Neuron (in vitro differentiated cells): ENCODE measurements around the gene RFX4.
"Not testable (repeated sequence)": the region's sequence is repeated elsewhere in the genome, so short reads cannot be mapped to it uniquely, and the experiment has no call there.

Experiments used
- H2AFZ ChIP-seq: one replicate; pipeline ENCODE4 v1.6.1; 2013; ENCODE audit warnings: low read depth, mild to moderate bottlenecking, inconsistent platforms, low read length, moderate library complexity
- H3K27me3 ChIP-seq: one replicate; pipeline ENCODE4 v1.6.1; 2013; ENCODE audit warnings: low read length; ENCODE audit not compliant: insufficient read depth
- H3K36me3 ChIP-seq: one replicate; pipeline ENCODE4 v1.6.1; 2013; ENCODE audit warnings: low read length; ENCODE audit not compliant: insufficient read depth
- H3K4me1 ChIP-seq: one replicate; pipeline ENCODE4 v1.6.1; 2013; ENCODE audit warnings: low read length; ENCODE audit not compliant: insufficient read depth
- H3K4me3 ChIP-seq: 2 replicates; pipeline ENCODE4 v1.5.1; 2013; ENCODE audit warnings: mild to moderate bottlenecking, low read length, moderate library complexity
- H3K9me3 ChIP-seq: one replicate; pipeline ENCODE4 v1.6.1; 2013; ENCODE audit warnings: low read length

RFX4 gene

DNA sequence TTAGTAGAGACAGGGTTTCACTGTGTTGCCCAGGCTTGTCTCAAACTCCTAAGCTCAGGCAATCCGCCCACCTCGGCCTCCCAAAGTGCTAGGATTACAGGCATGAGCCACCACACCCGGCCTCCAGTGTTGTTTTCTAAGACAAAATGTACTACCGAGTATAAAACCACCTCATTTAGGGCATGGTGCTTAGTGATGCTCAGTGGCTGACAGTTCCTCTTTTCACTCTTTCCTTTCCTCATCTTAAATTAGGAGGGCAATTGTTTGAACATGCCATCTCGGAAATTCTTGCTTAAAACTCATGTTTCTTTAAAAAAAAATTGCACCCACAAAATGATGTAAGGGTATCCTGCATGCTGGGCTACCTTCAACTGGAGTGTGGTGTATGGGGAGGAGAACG is 89.0 kb downstream of the RFX4 start:
- H3K27me3 ChIP-seq = no peaks in the 10 kb centered on the region

DNA sequence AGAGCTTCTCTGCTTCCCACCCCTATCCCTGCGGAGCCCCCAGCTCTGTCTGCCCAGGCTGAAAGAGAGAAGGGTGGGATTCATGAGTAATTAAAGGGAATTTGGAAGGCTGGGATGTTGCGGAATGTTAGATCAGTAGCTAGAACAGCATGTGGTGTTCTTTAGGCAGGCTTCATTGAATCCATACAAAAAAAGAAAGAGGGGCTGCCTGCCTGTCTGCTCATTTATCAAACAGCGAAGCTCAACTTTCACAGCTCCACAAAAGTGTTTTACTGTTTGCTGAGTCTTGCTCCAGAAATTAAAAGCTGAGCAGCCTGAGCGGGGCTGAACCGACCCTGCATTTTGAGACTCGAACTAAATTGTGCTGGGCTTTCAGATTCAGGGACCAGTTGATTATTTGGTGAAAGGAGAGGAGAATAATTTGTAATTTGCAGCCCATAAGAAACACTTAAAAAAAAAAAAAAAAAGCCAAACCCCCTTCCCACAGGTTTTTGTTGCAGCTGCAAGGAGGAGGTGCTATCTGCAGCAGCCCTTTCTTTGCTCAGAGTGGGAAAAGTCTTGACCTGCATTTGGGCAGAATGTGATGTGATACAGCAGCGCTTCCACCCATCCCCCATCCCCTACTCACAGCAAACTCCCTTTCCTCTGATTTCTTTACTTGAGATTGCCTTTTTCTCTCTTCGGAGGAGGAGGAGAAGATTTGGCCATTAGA is 89.7 kb downstream of the RFX4 start:
- peaks cover 38% of the 10 kb centered on the region for H3K4me1 ChIP-seq
- no peaks in the 10 kb centered on the region for H3K27me3 ChIP-seq
- H3K36me3 ChIP-seq = peaks cover 51% of the 10 kb centered on the region
- H3K4me3 ChIP-seq = peak overlapping the region; percentile 22
- H2AFZ ChIP-seq = no peak overlapping the region
- no peaks in the 10 kb centered on the region for H3K9me3 ChIP-seq

More for the DNA sequence above, 89.0 kb downstream of the RFX4 start:
- Histone ChIP-seq H3K9me3 (no peaks in the 10 kb centered on the region), H3K36me3 (peaks cover 57% of the 10 kb centered on the region), H2AFZ (no peak overlapping the region), H3K4me3 (no peak overlapping the region), H3K4me1 (peaks cover 38% of the 10 kb centered on the region)

DNA sequence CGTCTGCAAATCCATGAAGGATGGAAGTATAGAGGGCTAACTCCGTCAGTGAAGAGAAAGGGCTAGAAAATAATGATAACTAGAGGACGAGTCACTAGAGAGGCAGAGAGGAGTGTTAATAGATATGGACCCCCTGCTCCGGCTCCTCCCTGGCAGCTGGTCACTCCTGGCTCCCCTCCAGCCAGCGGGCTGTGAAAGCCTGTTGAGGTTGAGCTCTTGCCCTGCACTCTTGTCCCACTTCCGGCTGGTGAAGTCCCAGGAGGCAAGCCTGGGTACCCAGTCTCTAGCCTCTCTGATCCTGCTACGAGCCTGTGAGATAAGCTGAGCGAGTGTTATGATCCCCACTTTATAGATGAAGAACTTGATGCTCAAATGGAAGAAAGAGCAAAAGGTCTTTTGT is 90.3 kb downstream of the RFX4 start:
- peak overlapping the region; percentile 22 for H3K4me3 ChIP-seq
- H3K4me1 ChIP-seq = peaks cover 38% of the 10 kb centered on the region
- H3K36me3 ChIP-seq = peaks cover 49% of the 10 kb centered on the region
- H2AFZ ChIP-seq = no peak overlapping the region
- no peaks in the 10 kb centered on the region for H3K27me3 ChIP-seq
- H3K9me3 ChIP-seq = no peaks in the 10 kb centered on the region

DNA sequence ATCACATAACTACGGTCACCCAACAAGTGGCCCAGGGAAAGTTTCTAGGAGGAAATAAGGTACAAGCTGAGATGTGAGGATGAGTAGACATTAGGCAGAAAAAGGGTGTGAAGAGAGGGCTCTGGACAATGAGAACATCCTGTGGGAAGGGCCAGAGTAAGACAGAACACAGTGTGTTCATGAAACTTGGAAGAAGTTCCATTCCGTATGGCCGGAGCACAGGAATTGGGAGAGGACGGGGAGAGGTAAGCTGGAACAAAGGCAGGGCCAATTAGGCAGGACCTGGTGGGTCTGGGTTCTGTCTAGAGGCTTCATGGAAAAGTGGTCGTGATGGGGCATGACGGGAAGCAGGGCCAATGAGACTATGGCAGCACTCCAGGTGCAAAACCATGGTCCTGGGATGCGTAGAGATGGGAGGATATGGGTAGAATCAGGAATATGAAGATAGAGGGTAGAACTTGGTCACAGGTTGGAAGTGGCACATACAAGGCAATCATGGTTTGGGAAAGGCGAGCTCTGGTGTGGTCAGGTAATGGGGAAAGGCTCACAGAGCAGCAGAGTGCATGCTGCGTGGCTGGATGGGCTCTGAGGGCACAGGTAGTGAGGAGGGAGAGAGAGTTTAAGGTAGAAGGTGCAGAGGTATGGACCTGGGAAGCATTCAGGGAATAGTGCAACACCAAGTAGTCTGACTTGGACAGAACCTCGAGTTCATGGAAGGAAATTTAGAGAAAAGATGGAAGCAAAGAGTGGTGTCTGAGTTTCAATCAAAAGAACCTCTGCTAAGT is 93.0 kb downstream of the RFX4 start:
- Histone ChIP-seq H3K9me3 (no peaks in the 10 kb centered on the region), H3K27me3 (no peaks in the 10 kb centered on the region), H3K36me3 (peaks cover 43% of the 10 kb centered on the region), H2AFZ (no peak overlapping the region), H3K4me3 (no peak overlapping the region), H3K4me1 (peaks cover 49% of the 10 kb centered on the region)

DNA sequence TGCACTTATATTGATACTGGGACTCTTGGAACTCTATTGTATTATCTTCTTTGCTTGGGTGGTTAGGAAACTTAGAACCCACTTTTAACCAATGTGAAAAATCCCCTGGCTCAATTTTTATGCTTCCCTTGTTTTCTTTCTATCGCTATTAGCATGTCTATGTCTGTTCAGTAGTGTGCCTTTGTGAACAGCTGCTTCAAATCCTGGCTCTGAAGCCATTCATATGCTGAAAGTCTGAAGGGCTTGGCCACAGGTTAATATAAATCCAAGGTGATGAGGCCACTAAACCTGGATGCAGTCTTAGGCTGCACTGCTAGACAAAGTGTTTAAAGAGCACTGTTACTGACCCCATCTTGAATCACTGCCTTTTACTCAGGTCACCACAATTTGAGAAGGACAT is 96.8 kb downstream of the RFX4 start:
- H3K4me3 ChIP-seq = no peak overlapping the region
- no peak overlapping the region for H2AFZ ChIP-seq
- H3K36me3 ChIP-seq = peaks cover 71% of the 10 kb centered on the region
- H3K4me1 ChIP-seq = peaks cover 23% of the 10 kb centered on the region
- H3K9me3 ChIP-seq = no peaks in the 10 kb centered on the region
- H3K27me3 ChIP-seq = no peaks in the 10 kb centered on the region

DNA sequence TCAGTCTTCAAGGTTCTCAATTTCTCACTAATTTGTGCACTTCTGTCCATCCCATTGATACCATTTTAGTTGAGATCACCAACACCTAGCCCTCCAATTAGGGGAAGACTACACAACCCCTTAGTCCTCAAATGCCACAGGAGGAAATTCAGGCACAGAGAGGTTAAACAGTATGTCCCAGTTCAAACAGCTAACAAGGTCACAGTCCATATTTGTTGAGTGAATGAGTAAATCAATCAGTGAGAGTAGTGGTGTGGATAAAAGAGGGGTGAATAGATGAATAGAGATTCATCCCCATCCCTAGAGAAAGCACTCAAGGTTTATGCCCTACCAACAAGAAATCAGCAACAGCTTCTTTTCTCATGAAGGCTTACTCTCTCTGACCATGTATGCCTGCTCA is 97.5 kb downstream of the RFX4 start:
- Histone ChIP-seq H3K4me1 (peaks cover 23% of the 10 kb centered on the region), H3K4me3 (no peak overlapping the region), H2AFZ (no peak overlapping the region), H3K9me3 (no peaks in the 10 kb centered on the region), H3K36me3 (peaks cover 73% of the 10 kb centered on the region), H3K27me3 (no peaks in the 10 kb centered on the region)

DNA sequence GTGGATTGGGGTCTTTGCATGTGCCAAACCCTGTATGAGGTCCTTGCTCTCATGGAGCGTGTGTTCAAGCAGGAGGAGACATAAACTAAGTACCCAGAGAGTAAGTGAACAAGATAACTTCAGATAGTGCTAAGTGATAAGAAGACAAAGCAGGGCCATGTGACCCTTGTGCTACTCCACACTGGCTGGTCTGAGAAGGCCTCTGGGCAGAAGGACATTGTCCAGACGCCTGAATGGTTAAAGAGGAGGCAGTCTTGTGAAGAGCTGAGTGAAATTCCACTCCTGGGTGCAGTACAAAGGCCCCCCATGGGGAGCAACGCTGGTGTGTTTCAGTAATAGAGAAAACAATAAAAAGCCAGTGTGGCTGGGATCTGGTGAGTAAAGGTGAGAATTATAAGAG is 98.4 kb downstream of the RFX4 start:
- no peaks in the 10 kb centered on the region for H3K9me3 ChIP-seq
- peaks cover 23% of the 10 kb centered on the region for H3K4me1 ChIP-seq
- H3K4me3 ChIP-seq = no peak overlapping the region
- peaks cover 70% of the 10 kb centered on the region for H3K36me3 ChIP-seq
- H2AFZ ChIP-seq = no peak overlapping the region
- H3K27me3 ChIP-seq = no peaks in the 10 kb centered on the region

DNA sequence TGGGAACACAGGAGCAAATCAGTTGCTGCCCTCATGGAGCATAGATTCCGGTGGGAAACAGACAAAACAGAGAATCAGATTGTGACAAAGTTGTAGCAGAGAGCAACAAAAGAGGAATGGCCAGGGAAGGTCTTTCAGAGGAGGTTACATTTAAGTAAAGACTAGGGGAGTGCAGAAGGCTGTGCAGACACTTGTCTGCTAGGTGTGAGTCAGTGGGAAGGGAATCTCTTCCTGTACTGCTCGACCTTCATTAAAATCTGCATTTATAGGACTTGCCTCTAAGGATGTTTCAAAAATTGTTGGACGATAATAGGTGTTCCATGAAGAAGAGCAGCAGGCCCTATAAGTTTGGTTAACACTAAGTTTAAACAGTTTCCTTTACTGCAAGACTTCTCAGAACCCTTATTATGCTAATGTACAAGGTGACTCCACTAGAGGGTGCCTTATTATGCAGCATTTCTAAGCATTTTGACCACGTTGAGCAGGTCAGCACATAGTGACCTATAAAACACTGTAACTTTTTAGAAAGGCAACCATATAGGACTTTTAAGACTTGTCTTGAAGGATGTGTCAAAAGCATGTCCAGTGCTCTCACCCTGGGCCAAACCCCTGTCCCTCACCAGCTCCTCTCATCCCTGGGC is 99.9 kb downstream of the RFX4 start:
- Histone ChIP-seq H2AFZ (no peak overlapping the region), H3K9me3 (no peaks in the 10 kb centered on the region), H3K4me1 (peaks cover 23% of the 10 kb centered on the region), H3K36me3 (peaks cover 76% of the 10 kb centered on the region), H3K4me3 (no peak overlapping the region), H3K27me3 (no peaks in the 10 kb centered on the region)

DNA sequence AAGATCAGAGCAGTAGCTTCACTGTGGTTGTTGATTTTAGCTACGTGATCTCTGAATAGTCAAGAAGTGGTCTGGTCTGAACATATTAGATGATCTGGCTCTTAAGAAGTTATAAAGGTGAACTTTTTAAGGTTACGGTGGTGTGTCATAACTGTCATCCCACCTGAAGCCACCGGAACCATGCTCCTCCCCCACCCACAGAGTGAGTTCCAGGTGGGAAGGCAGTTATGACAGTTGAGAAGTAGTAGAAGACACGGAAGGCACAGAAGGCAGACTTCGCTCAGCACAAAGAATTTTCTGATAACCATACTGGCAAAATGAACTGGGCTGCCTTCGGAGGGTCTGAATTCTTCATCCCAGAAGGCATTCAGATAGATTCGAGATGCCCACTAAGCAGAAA is 101.7 kb downstream of the RFX4 start:
- Histone ChIP-seq H3K27me3 (no peaks in the 10 kb centered on the region), H3K9me3 (no peaks in the 10 kb centered on the region), H3K36me3 (peaks cover 83% of the 10 kb centered on the region)

DNA sequence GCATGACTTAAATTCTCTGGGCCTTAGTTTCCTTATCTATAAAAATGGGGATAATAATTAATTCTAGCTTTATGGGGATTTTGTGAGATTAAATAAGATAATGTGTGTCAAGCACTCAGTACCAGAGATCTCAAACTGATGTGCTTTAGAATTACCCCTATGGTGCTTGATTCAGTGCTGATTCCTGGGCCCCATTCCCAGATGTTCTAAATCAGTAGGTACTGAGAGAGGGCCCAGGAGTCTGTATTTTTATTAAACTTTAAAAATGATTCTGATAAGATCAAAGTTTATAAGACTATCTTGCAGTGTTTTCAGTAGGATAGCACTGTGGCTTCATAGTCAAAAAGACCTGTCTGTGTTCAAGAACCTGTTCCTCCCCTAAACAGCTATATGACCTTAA is 102.6 kb downstream of the RFX4 start:
- Histone ChIP-seq H3K4me1 (peaks cover 9% of the 10 kb centered on the region), H2AFZ (no peak overlapping the region), H3K4me3 (no peak overlapping the region), H3K36me3 (peaks cover 83% of the 10 kb centered on the region), H3K9me3 (no peaks in the 10 kb centered on the region), H3K27me3 (no peaks in the 10 kb centered on the region)

More for the DNA sequence above, 101.7 kb downstream of the RFX4 start:
- H2AFZ ChIP-seq = no peak overlapping the region
- peaks cover 17% of the 10 kb centered on the region for H3K4me1 ChIP-seq
- no peak overlapping the region for H3K4me3 ChIP-seq

DNA sequence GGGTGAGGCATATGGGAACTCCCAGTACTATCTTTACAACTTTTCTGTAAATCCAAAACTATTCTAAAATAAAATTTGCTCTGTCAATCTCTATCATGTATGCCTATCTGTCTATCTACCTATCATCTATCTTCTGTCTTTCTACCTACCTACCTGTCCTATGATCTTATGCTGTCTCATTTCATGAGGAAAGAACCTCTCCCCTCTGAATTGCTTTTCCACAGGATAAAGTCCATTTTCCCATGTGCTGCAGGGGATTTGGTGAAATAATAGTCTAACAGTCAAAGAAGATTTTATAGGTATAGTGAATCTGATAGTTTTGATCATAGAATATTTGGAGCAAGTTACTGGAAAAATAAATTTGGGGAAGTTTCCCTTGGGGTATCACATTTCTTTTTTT is 104.9 kb downstream of the RFX4 start:
- H2AFZ ChIP-seq = no peak overlapping the region
- no peaks in the 10 kb centered on the region for H3K27me3 ChIP-seq
- no peak overlapping the region for H3K4me3 ChIP-seq
- H3K36me3 ChIP-seq = peaks cover 82% of the 10 kb centered on the region
- H3K4me1 ChIP-seq = no peaks in the 10 kb centered on the region
- H3K9me3 ChIP-seq = no peaks in the 10 kb centered on the region

DNA sequence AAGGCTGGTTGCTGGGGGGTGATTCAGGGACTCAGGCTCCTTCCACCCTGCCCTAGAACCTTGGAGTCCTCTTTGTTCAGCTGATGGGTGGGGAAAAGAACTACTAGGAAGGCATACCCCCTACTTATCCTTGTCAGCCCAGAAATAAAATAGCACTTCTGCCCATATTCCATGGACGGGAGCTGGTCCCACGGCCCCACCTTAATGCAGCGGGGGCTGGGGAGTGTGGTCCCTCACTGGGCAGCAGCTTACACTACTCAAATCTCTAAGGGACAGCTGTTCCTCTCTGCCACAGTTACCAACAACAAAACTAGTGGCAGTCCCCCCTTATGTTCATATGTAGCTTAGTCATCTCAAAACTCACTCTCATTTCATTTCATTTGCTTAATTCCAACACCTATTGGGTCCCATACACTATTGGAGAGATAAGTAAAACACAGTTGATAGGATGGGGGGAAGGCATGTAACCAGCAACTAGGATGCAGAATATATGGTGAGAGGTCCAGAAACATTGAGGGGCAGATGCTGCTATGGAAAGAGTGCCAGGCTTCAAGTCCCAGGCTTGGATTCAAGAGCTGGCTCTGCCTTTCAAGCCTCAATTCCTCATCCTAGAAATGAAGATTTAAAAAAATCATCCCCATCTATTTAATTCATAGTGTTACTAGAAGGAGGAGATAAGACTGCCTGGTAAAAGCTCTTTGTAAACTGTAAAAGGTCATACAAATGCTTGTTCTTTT is 107.9 kb downstream of the RFX4 start:
- Histone ChIP-seq H3K4me1 (no peaks in the 10 kb centered on the region), H3K9me3 (no peaks in the 10 kb centered on the region), H2AFZ (no peak overlapping the region), H3K27me3 (no peaks in the 10 kb centered on the region), H3K4me3 (no peak overlapping the region), H3K36me3 (peaks cover 86% of the 10 kb centered on the region)

DNA sequence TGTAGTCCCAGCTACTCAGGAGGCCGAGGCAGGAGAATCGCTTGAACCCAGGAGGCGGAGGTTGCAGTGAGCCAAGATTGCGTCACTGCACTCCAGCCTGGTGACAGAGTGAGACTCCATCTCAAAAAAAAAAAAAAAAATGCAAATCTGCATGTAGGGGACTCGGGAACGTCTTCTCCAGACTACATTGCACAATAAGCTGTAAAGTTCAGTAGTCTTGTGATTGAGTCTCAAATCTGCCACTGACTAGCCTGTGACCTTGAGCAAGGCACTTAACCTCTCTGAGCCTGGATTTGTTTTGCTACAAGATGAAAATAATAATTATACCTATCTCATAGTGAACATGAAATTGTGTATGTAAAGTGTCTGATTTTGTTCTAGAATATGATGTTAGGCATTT is 109.2 kb downstream of the RFX4 start:
- H2AFZ ChIP-seq, H3K9me3 ChIP-seq, H3K4me3 ChIP-seq, H3K27me3 ChIP-seq, H3K4me1 ChIP-seq: not testable (repeated sequence)
- peaks cover 91% of the 10 kb centered on the region for H3K36me3 ChIP-seq
